ENCODE data around the gene ACTA2.

ACTA2 gene

DNA sequence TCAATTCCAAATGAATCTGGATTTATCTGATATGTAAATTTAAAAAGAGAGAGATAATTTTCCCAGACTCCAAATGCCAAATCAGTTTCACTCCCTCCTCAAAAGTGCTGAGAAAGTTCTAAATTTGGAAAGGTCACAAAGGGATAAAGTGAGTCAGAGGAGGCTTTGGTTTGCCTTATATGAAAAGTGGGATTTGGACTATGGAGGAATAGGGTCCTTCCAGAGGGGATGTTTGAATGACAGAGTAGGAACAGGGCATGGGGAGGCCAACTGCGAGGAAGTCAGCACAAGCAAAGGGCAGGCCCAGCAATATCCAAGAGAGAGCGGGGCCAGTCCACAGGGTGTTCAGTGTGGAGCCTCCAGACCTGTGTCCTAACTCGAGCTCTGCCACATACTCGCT, 28.2 kb upstream of the ACTA2 start:
- no peak for FAIRE-seq

DNA sequence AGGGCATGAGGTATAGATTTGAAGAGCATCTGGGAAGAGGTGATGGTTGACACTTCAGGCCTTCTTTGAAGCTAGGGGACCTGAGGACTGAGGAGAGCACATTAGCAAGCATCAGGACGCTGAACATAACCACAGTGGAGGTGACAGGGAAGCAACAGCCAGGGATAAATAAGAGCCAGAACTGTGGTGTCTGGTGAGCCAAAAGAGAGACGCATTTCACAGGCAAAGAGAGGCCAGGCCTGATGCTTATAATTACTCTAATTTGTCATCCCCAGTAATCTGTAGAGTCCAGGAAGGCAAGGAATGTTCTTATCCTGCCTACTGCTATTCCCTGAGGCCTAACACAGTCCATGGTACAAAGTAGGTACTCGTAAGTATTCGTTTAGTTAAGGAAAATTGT, 27.7 kb upstream of the ACTA2 start:
- FAIRE-seq, result no peak

DNA sequence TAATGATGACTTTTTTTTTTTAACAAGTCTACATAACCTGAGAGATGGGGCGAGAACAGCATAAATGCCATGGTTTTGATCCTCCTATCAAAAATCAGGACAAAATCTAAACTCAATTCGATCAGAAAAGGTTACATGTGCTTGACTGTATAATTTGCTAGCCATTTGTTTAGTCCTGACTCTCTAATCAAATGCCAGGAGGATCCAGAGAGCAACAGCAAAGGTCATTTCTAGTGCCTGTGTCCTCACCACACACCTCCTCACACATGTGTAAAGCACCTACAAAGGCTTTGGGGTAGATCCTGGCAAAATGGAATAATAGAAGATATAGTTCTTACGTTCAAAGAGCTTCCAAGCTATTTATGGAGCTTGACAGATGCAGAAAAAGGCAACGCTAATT, 27.0 kb upstream of the ACTA2 start:
- FAIRE-seq, result no peak

DNA sequence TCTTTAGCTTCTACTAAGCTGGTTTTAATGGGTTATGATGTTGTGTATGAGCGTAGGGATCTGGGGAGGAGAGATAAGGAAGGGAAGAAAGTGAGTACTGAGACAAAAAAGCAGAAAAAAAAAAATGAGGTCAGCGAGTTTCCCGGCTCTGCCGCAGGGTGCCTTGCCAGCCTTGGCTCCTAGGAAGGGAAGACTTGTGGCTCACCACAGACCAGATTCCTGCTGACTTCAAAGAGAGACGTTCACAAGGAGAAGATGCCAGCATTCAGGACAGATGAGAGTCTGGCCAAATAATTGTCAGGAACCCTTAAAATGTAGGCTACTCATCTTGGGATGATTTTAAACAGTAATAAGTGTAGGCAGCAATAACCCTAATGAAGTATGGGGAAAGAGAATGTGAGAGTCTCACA, 26.6 kb upstream of the ACTA2 start:
- FAIRE-seq, result no peak

DNA sequence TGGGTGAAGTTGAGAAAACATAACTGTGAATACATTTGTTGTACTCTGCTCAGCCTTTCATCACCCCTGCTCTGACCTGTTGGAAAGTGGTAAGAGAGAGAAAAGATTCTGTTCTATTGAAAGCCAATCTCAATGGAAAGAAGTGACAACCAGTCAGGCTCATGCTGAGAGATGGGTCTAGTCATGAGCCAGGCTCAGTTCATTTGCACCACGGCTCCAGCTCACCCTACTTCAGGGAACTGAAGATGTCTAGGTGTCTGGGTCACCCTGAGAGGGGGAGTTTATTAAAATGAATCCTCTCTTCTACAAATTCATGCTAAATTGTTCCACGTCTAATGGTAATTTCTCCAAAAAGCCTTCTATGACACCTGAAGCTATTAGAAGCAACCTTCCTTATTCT, 25.9 kb upstream of the ACTA2 start:
- no peak for FAIRE-seq

DNA sequence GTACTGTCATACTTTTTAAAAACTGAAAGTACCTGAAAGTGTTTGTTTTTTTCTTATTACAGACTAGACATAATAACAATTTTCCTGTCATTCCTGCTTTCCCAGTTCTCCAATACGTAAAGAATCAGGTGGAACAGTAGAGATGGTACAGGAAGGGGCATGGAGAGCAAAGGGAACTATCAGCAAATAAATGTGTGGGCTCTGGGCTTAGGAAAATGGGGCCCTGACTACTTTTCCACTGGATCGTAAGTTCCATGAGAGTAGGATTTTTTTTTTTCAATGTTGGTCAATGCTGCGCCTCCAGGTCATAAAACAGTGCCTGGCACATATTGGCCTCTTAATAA, 22.8 kb upstream of the ACTA2 start:
- FAIRE-seq, result no peak

DNA sequence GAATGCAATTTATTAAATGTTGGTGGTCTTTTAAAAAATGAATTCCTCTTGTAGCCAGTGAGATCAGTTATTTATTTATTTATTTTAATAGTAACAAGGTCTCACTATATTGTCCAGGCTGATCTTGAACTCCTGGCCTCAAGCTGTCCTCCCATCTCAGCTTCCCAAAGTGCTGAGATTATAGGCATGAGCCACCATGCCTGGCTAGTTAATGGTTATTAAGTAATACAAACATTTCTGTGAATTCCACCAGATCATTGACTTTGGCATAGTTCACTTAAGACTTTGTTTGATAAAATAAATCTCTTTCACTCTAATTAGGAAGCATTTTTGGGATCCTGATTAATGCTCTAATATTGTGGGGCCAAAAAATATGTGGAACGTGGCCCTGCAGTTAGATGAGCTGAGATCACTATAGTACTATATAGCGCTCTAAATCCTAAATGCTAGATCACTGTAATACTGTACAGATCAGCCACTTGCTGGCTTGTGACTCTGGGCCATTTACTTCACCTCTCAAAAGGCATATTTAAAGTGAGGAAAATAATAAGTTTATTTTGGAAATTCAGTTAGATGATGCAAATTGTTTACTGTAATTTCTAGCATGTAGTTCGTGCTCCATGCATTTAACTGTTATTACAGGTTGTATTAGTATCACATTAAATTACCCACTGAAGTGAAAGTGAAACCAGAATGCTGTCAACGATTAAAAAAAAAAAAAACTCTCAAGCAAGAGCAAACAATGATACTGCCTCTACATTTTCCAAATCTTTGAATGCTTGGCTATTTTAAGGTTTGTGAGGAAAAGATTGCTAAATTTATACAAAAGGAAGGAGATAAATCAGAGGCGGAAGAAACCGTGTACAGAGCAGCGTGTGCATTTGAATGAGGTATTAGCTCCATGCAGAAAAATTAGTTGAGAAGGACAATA, 22.1 kb upstream of the ACTA2 start:
- FAIRE-seq, result no peak

DNA sequence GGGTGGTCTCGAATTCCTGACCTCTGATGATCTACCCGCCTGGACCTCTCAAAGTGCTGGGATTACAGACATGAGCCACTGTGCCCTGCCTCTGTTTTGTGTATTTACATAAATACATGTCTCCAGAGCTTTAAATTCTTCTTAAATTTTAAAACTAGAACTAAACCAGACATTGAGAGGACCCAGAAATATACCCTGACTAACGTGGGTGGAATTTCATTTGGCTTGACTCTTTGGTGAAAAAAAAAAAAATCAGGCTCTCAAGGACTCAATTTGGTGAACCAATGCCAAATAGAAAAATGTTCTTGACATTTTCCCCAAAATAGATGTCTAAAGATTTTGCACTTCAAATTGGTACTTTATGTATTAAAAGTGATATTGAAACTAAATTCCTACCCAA, 21.4 kb upstream of the ACTA2 start:
- FAIRE-seq, result no peak

DNA sequence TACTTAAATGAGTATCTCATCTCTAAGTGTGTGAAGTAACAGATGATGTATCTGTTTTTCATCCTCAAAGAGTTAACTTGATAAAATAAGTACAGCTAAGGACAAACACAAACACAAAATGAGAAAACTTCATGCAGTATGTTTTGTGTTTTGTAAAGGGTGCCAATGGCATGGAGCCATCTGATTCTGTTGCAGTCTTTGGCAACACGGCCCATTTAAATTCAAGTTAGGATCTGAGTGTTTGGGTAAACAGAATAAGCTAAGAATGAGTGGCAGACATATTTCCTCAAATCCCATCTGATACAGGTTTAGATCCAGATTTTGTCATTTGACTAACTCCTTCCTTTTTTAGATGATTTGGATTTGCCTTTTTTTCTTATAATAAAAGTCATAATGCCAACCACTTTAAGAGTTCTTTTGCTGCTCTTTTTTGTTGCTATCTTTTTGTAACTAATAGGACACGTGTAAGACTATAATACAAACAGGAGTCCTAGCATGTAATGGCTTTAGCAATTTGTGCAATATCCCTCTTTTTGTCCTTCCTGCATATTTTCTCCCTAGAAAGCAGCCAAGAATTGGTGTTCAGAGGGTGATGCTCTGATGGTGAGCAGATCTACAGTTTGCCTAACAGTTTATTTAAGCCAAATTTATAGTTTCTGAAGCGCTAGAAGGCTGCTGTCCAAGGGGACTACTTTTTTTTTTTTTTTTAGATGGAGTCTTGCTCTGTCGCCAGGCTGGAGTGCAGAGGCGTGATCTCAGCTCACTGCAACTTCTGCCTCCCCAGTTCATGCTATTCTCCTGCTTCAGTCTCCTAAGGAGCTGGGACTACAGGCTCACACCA, 18.9 kb upstream of the ACTA2 start:
- FAIRE-seq, result no peak

DNA sequence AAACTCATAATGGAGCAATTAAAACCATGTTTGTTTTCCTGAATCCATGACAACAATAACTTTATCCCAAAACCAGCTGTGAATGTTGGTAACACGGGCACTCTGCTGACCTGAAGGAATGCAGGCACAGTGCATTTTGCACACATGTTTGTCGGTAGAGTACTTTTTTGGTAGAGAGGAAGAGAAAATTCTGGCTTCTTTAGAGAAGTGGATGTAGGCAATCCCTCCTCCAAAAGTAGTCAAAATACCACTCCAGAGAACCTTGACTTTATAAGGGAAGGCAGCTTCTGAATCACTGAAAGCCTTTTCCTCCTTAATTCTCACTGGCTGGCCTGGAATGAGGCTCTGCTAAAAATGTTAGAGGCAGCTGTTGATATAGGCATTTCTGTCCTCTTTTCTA, 15.8 kb upstream of the ACTA2 start:
- FAIRE-seq, result no peak

DNA sequence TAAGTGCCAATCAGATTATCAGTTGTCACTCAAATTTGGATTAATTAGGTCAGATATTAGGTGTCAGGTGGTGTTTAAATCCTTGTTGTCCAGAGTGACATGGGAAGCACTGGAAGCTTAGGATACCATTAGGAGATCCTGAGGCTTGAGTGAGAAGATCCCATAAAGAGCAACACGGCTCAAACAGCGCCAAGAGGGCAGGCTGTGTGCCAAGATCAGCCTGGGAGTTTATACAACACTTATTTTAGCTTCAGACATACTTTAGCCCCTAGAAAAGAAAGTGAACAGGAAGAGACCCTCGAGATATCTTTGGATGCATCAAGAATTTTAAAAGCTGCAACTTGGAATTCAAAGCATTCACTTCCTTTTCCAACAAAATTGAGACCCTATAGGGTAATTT, 14.2 kb upstream of the ACTA2 start:
- no peak for FAIRE-seq

DNA sequence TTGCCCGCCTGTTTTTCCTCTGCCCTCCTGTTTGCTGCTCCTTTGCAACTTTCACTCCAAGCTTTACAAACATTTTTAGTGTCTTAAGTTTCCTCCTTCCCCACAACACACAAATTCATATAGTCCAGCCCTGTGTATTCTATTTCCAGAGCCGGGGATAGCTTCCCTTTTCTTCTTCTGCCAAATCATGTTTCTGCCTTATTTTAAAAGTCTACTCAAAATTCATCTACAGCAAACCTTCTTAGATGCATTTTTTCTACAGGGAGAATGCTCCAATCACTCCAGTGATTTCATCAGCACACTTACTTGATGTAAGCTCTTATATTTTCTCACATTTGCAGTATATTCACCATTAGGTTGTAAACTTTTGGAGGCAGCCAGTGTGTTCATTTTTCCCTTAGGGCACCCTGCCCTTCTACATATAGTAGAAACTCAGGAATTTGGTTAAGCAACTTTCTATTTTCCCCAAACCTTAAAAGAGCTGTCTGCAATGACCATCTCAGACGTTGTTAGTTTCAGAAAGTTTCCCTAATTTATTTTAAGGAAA, 12.4 kb upstream of the ACTA2 start:
- no peak for FAIRE-seq

DNA sequence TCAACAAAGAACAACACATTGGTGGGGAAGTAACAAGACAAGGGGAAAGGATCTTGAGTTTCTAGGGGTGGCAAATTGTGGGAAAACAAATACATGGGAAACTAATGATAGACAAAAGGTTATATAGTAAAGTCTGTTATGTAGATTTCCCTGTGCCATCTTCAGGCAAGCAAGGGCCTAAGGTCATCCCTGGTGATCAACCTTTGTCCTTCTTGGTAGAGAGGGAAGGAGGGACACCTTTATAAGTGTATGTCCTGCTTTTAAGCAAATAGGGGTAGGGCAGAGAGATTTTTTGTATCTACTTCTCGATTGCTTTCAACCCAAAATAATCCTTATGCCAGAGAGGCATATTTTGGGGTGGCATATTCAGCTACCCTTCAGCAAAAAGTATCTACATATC, 11.8 kb upstream of the ACTA2 start:
- FAIRE-seq, result no peak

DNA sequence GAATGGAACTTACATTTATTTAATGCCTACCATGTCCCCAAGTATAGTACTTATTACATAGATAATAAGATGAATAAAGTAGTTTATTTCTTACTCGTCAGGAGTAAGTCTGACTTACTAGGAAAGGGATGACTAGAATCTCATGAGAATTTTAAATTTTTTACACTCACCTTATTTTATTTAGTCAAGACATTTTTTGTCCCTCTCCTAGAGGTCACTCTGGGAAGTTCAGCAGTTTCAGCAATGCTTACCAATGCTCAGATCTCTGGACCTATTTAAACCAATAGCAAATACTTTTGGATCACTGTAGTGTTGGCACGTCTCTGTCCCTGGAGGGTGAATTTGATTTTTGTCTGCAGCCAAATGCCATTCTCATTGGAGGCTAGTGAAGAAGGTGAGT, 10.7 kb upstream of the ACTA2 start:
- FAIRE-seq, result no peak

DNA sequence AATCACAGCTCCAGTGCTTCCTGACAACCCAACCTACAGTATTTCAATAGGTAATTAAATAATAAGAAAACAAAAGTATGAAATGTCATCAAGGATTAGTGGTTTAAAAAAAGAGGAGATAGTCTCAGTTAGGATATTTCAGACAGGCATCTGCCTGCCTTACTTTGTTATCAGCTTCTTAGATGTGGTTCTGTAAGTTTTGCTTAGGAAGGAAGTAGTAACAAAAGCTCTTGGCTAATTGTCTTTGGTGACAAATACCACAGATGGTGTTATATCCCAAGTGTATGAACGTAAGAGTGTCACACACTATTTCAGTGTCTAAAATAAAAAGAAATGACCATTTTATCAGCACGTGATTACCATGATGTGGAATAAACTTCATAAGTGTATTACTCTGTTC, 9.8 kb upstream of the ACTA2 start:
- FAIRE-seq, result no peak

DNA sequence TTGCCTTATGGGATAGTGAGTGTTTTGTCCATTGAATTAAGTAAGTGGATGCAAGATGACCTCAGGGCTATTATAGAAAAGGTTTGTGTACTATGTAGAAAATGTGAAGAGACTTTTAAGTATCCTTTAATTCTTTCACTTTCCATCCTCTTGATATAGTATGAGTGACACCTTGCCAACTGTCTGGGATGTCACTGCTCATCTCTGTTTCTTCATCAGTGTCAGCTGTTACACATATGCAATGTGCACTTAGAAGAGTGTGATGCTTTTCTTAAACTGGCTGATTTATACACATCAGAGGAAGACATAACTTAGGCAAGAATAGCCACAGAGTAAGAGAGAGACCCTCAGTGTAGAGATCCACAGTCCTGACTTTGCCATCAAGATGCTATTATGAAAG, 8.7 kb upstream of the ACTA2 start:
- no peak for FAIRE-seq

DNA sequence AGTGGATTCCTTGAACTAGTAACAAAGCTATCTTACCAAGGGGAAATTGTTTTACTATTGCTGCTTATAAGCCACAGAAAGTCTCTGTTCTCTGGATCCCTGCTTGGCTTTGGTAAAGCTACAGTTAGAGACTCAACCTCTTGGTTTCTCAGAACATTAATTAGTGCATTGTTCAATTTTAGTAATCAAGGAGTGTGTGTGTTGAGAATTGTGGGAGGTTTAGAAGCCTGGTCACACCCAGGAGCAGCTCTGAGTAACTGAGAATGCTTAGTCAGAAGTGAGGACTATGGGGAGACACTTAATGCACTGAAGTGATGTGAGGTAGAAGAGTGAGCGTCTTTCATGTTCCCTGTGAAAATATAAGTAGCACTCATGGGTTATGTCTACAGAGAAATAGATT, 8.2 kb upstream of the ACTA2 start:
- no peak for FAIRE-seq

DNA sequence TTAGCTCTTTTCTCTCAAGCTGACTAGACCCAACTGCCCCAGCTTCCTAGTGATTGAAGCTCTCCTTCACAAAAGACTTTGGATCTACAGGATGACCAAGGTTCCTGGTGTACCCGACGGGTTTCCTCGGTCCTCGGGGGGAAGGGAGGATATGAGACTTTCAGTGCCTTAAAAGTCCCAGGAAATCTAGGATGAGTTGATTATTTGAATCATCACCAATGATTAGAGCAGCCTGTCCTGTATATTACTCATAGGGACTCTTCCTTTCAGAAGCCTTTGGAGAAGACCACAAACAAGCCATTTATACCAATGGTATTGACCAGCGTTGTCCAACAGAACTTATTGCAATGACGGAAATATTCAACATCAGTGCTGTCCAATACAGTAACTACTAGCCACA, 6.1 kb upstream of the ACTA2 start:
- no peak for FAIRE-seq

DNA sequence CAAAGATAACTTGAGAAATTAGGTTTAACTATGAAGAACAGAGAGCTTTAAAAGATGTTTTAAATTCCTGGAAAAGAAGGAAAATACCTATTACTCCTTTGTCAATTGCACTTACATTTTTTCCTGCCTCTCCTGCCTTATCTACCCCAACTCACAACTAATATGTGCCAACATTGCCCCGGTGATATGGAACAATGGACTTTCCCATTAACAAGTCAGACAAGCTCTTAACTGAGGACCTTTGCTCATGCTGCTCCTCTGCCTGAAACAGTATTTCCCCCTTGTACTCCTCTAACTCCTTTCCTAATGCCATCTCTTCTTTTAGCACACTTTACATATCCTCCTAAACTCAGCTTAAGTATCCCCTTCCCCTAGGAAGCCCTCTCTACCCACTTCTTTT, 4.8 kb upstream of the ACTA2 start:
- FAIRE-seq, result no peak

DNA sequence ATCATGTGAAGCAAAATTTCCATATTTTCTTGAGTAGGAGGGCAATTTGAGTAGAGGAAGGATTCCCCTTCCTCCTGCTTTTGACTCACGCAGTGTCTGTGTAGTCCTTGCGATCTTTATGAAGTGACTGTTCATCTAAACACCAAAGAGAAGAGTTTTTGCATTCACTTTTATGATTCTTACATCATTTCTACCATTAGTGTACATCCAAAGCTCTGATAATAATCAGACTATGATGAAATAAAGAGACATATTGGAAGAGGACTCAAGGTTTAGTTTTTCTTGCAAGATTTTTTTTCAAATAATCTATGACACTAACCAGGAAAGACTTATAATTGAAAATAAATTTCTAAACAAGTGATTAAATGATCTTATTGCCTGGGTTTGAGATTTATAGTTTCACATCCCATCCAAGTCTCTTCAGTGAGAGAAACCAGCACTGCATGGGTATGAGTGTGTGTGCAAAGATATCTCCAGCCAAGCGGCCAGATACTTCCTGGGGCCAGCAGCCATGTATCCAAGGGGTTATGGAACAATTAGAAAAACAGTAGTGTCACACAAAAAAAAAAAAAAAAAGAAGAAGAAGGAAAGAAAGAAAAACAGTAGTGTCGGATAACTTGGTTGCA, 2.0 kb upstream of the ACTA2 start:
- FAIRE-seq, result no peak

DNA sequence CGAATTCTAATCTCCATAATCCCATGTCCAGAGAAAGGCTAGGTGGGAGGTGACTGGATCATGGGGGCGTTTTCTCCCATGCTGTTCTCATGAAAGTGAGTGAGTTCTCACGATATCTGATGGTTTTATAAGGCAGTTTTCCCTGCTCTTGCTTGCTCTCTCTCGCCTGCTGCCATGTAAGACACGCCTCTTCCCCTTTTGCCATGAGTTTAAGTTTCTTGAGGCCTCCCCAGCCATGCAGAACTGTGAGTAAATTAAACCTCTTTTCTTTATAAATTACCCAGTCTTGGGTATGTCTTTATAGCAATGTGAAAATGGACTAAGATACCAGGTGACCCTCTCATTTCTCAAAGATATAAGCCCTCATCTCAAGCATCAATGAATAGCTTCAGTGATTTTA, 1.1 kb upstream of the ACTA2 start:
- FAIRE-seq, result no peak

DNA sequence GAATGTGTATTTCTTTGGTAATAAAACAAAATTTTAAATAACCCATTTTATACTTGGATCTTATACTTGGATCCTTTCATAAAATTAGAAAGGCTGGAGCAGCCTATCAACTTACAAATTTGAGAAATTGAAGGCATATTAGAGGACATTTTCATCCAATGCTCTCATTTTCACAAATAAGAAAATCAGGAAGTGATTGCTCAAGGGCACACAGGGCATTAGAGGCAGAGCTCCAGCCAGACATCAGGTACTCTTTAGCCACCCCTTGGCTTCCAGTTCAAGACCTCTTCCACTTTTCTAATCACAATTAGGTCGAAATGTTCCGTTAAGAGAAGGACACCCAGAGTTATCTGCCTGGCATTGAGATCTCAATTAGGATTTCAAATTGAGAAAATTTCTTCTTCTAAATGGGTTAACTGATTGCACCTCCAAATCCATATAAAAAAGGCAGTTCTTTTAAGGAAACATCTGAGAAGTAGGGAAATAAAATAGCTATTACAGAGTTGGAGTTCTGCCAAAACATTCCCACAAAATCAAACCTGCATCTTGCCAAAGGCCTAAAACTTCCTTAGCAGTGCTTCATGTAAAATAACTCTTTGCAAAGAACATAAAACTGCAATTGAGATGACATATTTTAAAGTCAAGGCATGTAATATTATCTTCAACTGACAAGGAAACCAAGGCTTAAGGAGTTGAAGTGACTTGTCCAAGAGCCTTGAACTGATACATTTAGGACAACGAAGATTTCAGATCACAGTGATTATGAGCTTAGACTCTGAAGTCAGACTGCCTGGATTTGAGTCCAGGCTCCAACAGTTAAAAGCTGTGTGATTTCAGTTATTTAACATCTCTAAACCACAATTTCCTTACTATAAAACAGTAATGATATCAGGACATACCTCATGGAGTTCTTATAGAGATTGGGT, 2.4 kb downstream of the ACTA2 start:
- FAIRE-seq, result no peak
